Fibroblast of lung (primary cell): Measurements from ENCODE around the gene ZBTB42. TPM values are rescaled to one million over a fixed set of nuclear protein-coding genes. Genes with fewer than 3 reads are reported as not detected.

Source experiments
- DNase-seq, 2 donors: peaks; one replicate each; pipeline versions ENCODE4 v3.0.0 to v3.0.0-alpha.2; 2010; ENCODE audit warnings: low read depth in 2 of 2
- H2AFZ ChIP-seq: 2 replicates; pipeline ENCODE4 v1.5.1; 2012; ENCODE audit warnings: low read length, control low read depth, inconsistent platforms
- H3K27ac ChIP-seq: 2 replicates; pipeline ENCODE4 v1.5.1; 2011; ENCODE audit warnings: low read length, control low read depth; ENCODE audit not compliant: insufficient read depth
- H3K27me3 ChIP-seq: 2 replicates; pipeline ENCODE4 v1.5.1; 2011; ENCODE audit warnings: mild to moderate bottlenecking, low read length; ENCODE audit not compliant: control insufficient read depth, insufficient read depth
- H3K36me3 ChIP-seq: 2 replicates; pipeline ENCODE4 v1.5.1; 2011; ENCODE audit warnings: low read length; ENCODE audit not compliant: control insufficient read depth, insufficient read depth
- H3K4me1 ChIP-seq: 2 replicates; pipeline ENCODE4 v1.5.1; 2011; ENCODE audit warnings: low read length; ENCODE audit not compliant: control insufficient read depth, insufficient read depth; ENCODE audit errors: extremely low read depth
- H3K4me2 ChIP-seq: 2 replicates; pipeline ENCODE4 v1.5.1; 2011; ENCODE audit warnings: low read length, control low read depth; ENCODE audit not compliant: insufficient read depth; ENCODE audit errors: extremely low read depth
- H3K4me3 ChIP-seq, 4 experiments: fragments of 200-600 bp in 1 of 4; sonication (generic) in 1 of 4; replicated peaks in 1 of 4; 2 replicates each; pipeline ENCODE4 v1.5.1; 2011 to 2016; ENCODE audit warnings: low read length in 4 of 4, low read depth in 3 of 4, mild to moderate bottlenecking in 3 of 4, control low read depth in 2 of 4, inconsistent platforms in 1 of 4, mixed read lengths in 1 of 4; ENCODE audit not compliant: insufficient read depth in 1 of 4; ENCODE audit errors: control extremely low read depth in 1 of 4
- H3K79me2 ChIP-seq: 2 replicates; pipeline ENCODE4 v1.5.1; 2012; ENCODE audit warnings: mild to moderate bottlenecking, low read length, inconsistent platforms; ENCODE audit not compliant: control insufficient read depth, insufficient read depth
- H3K9ac ChIP-seq: 2 replicates; pipeline ENCODE4 v1.5.1; 2011; ENCODE audit warnings: mild to moderate bottlenecking, low read length, control low read depth; ENCODE audit not compliant: insufficient read depth
- H3K9me3 ChIP-seq: 2 replicates; pipeline ENCODE4 v1.5.1; 2012; ENCODE audit warnings: low read depth, low read length; ENCODE audit not compliant: control insufficient read depth, insufficient read depth
- H4K20me1 ChIP-seq: 2 replicates; pipeline ENCODE4 v1.5.1; 2011; ENCODE audit warnings: low read length; ENCODE audit not compliant: control insufficient read depth, insufficient read depth; ENCODE audit errors: extremely low read depth
- CTCF ChIP-seq, 2 donors: IDR thresholded peaks in 1 of 2; conservative IDR thresholded peaks in 1 of 2; 1 replicate in 1 of 2; 2 replicates in 1 of 2; pipeline ENCODE4 v1.5.1; 2011 to 2012; ENCODE audit warnings: low read length in 2 of 2, control low read depth in 1 of 2, inconsistent platforms in 1 of 2, low read depth in 1 of 2, mild to moderate bottlenecking in 1 of 2
- EZH2 ChIP-seq: IDR thresholded peaks from 2 replicates; pipeline ENCODE4 v1.5.1; 2012; ENCODE audit warnings: low read length, control low read depth, mild to moderate bottlenecking; ENCODE audit errors: missing control alignments
- polyA plus RNA-seq, 2 donors: library from polyadenylated mRNA; depleted of rRNA in 1 of 2; stranded (reverse) in 1 of 2; unstranded in 1 of 2; fragments of >200 nt; gene quantifications; 2 replicates each; pipeline ENCODE4 v1.2.1, GENCODE V29; 2011 to 2012; ENCODE audit warnings: missing spikeins in 1 of 2
- total RNA-seq: library from RNA; depleted of rRNA; stranded (reverse); fragments of >200 nt; gene quantifications from 2 replicates; pipeline ENCODE4 v1.2.1, GENCODE V29; 2014

The ZBTB42 gene
- total and polyA plus RNA-seq, 2 donors (not counting 1 experiment from before 2014, with no cell fraction given): 1.1 to 2.3 TPM

GRCh38 chr14:104801520-104802393 is 856 bp downstream of the ZBTB42 start:
- no peak overlapping the region for H3K27ac ChIP-seq
- no peaks in the 10 kb centered on the region for H4K20me1 ChIP-seq
- no peaks in the 10 kb centered on the region for H3K9me3 ChIP-seq
- DNase-seq: no peak
- no peaks in the 10 kb centered on the region for H3K27me3 ChIP-seq
- no peaks in the 10 kb centered on the region for H3K79me2 ChIP-seq
- TF ChIP-seq CTCF (conservative IDR thresholded peaks at IDR 0.05 in 1 of 2, IDR thresholded peaks at IDR 0.05 in 1 of 2; ENCODE audit: low read depth in 1 of 2, low read length in 2 of 2) (no peak), EZH2 (no peak)
- no peak overlapping the region for H3K9ac ChIP-seq
- H3K4me3 ChIP-seq: peak overlapping the region in 2 of 4 experiments; percentile 39 to 64
- H3K36me3 ChIP-seq: no peaks in the 10 kb centered on the region
- H3K4me1 ChIP-seq: peaks cover 16% of the 10 kb centered on the region
- H2AFZ ChIP-seq: no peak overlapping the region
- H3K4me2 ChIP-seq: peak overlapping the region; percentile 84

- Histone ChIP-seq H3K4me3 (no peak overlapping the region), H3K27ac (no peak overlapping the region), H4K20me1 (no peaks in the 10 kb centered on the region), H3K27me3 (no peaks in the 10 kb centered on the region), H3K9ac (no peak overlapping the region), H3K4me2 (no peak overlapping the region), H3K36me3 (no peaks in the 10 kb centered on the region), H3K79me2 (no peaks in the 10 kb centered on the region), H3K9me3 (no peaks in the 10 kb centered on the region), H2AFZ (no peak overlapping the region), H3K4me1 (peaks cover 16% of the 10 kb centered on the region)
- DNase-seq: no peak
- TF ChIP-seq CTCF (conservative IDR thresholded peaks at IDR 0.05 in 1 of 2, IDR thresholded peaks at IDR 0.05 in 1 of 2; ENCODE audit: low read depth in 1 of 2, low read length in 2 of 2) (no peak), EZH2 (no peak)
Measured at GRCh38 chr14:104802394-104803184, 1.7 kb downstream of the ZBTB42 start.

GRCh38 chr14:104803280-104803911 is 2.5 kb downstream of the ZBTB42 start:
- no peaks in the 10 kb centered on the region for H3K79me2 ChIP-seq
- no peaks in the 10 kb centered on the region for H3K27me3 ChIP-seq
- no peaks in the 10 kb centered on the region for H3K36me3 ChIP-seq
- H3K4me2 ChIP-seq: no peak overlapping the region
- no peak overlapping the region for H3K27ac ChIP-seq
- H3K9ac ChIP-seq: no peak overlapping the region
- no peak overlapping the region for H3K4me3 ChIP-seq
- no peak overlapping the region for H2AFZ ChIP-seq
- no peak for DNase-seq
- no peaks in the 10 kb centered on the region for H3K9me3 ChIP-seq
- H4K20me1 ChIP-seq: no peaks in the 10 kb centered on the region
- TF ChIP-seq EZH2 (no peak), CTCF (conservative IDR thresholded peaks at IDR 0.05 in 1 of 2, IDR thresholded peaks at IDR 0.05 in 1 of 2; ENCODE audit: low read depth in 1 of 2, low read length in 2 of 2) (no peak)
- H3K4me1 ChIP-seq: peaks cover 14% of the 10 kb centered on the region
